ENCODE results near the gene ATXN7L3B.

The ATXN7L3B gene

GRCh38 chr12:74526535-74526934 lies 11.1 kb upstream of the ATXN7L3B start:
- Histone ChIP-seq H3K27ac (ENCODE audit: low read length) (no peak overlapping the region), H3K4me1 (ENCODE audit: control insufficient read depth, insufficient read depth, low read length) (no peaks in the 10 kb centered on the region), H3K9ac (ENCODE audit: low read length in 2 of 2) (no peak overlapping the region), H3K27me3 (ENCODE audit: control insufficient read depth in 1 of 2, insufficient read depth in 2 of 2, low read length in 2 of 2) (no peaks in the 10 kb centered on the region), H3K36me3 (ENCODE audit: control insufficient read depth in 2 of 2, insufficient read depth in 2 of 2, low read length in 2 of 2) (no peaks in the 10 kb centered on the region), H3K4me3 (ENCODE audit: low read length in 2 of 2) (no peak overlapping the region), H3K9me3 (ENCODE audit: control insufficient read depth in 2 of 2, low read length in 2 of 2) (no peaks in the 10 kb centered on the region)

DNA sequence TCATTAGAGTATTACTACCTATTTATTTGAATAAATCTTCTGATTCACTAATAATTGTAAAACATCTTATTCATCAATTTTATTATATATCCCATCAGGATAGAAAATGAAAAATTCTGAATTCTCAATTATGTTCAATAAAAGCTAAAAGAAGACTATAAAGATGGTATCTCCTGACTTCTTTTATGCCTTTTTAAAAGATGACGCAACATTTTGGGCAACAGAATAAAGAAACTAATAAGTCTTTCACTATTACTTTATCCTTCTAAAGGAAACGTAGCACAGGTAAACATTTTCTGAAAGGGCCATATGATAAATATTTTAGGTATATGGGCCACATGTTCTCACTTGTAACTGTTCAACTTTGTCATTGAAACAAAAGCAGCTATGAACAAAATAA lies 10.1 kb upstream of the ATXN7L3B start:
- Histone ChIP-seq H3K4me3 (ENCODE audit: low read length in 2 of 2) (no peak overlapping the region), H3K36me3 (ENCODE audit: control insufficient read depth in 2 of 2, insufficient read depth in 2 of 2, low read length in 2 of 2) (no peaks in the 10 kb centered on the region), H3K9me3 (ENCODE audit: control insufficient read depth in 2 of 2, low read length in 2 of 2) (no peaks in the 10 kb centered on the region), H3K27ac (ENCODE audit: low read length) (no peak overlapping the region), H3K4me1 (ENCODE audit: control insufficient read depth, insufficient read depth, low read length) (no peaks in the 10 kb centered on the region), H3K27me3 (ENCODE audit: control insufficient read depth in 1 of 2, insufficient read depth in 2 of 2, low read length in 2 of 2) (no peaks in the 10 kb centered on the region), H3K9ac (ENCODE audit: low read length in 2 of 2) (no peak overlapping the region)

DNA sequence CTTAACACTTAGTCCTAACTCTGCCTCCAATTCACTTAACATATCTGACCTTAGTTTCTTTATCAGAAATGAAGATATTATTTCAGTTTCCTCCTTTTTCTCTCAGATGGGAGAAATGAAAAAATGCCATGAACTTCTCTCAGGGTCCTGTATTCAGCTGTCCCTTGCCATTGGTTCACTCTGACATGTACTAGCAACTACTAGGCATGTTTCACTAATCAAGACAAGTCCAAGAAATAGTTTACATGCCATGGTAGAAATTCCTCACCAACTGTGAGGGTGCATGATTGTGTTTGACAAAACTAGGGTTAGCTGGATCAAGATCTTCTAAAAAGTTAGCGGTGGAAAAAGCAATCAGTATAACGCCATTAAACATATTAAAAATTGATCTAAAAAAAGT lies 7.0 kb upstream of the ATXN7L3B start:
- Histone ChIP-seq H3K4me3 (ENCODE audit: low read length in 2 of 2) (no peak overlapping the region), H3K36me3 (ENCODE audit: control insufficient read depth in 2 of 2, insufficient read depth in 2 of 2, low read length in 2 of 2) (no peaks in the 10 kb centered on the region), H3K27me3 (ENCODE audit: control insufficient read depth in 1 of 2, insufficient read depth in 2 of 2, low read length in 2 of 2) (no peaks in the 10 kb centered on the region)

DNA sequence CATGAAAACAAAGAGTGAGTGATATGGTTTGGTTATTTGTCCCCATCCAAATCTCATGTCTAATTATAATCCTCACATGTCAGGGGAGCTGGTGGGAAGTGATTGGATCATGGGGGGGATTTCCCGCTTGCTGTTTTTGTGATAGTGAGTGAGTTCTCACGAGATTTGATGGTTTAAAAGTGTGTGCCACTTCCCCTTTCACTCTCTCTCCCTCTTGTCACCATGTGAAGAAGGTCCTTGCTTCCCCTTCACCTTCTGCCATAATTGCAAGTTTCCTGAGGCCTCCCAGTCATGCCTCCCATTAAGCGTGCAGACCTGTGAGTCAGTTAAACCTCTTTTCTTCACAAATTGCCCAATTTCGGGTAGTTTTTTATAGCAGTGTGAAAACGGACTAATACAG lies 2.1 kb upstream of the ATXN7L3B start:
- Histone ChIP-seq H3K9ac (ENCODE audit: low read length in 2 of 2) (no peak overlapping the region), H3K4me3 (ENCODE audit: low read length in 2 of 2) (no peak overlapping the region), H3K4me1 (ENCODE audit: control insufficient read depth, insufficient read depth, low read length) (peaks cover 23% of the 10 kb centered on the region), H3K27ac (ENCODE audit: low read length) (no peak overlapping the region), H3K27me3 (ENCODE audit: control insufficient read depth in 1 of 2, insufficient read depth in 2 of 2, low read length in 2 of 2) (no peaks in the 10 kb centered on the region), H3K9me3 (ENCODE audit: control insufficient read depth in 2 of 2, low read length in 2 of 2) (no peaks in the 10 kb centered on the region), H3K36me3 (ENCODE audit: control insufficient read depth in 2 of 2, insufficient read depth in 2 of 2, low read length in 2 of 2) (peaks cover 0 to 2% of the 10 kb centered on the region in 2 donors)

More for the DNA sequence above, 7.0 kb upstream of the ATXN7L3B start:
- Histone ChIP-seq H3K9ac (ENCODE audit: low read length in 2 of 2) (no peak overlapping the region), H3K4me1 (ENCODE audit: control insufficient read depth, insufficient read depth, low read length) (no peaks in the 10 kb centered on the region), H3K9me3 (ENCODE audit: control insufficient read depth in 2 of 2, low read length in 2 of 2) (no peaks in the 10 kb centered on the region), H3K27ac (ENCODE audit: low read length) (no peak overlapping the region)

DNA sequence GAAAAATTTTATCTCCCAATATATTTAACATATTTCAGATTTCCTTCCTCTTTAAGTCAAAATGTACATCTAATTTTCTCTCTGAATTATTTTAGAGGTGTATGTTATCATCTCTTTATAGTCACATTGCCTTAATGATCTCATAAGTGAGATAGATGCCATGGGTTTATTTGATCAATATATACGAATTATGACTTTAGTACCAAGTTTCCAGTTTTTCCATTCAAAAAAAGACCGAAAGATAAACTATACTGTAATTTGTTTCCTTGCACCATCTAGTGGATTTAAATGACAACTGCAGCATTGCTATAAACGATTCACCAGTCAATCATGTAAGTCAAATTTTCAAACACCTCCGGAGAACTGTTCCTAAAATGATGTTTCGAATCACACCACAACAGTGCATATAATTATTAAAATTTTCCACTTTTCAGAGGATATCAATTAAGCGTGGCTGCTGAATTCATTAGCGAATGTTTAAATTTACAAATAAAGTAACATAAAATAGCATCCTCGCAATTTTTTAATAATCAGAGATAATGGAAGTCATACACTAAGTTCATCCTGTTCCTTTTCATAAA lies 419 bp upstream of the ATXN7L3B start:
- peaks cover 0 to 2% of the 10 kb centered on the region in 2 donors for H3K36me3 ChIP-seq (ENCODE audit: control insufficient read depth in 2 of 2, insufficient read depth in 2 of 2, low read length in 2 of 2)
- H3K4me1 ChIP-seq (ENCODE audit: control insufficient read depth, insufficient read depth, low read length), result peaks cover 26% of the 10 kb centered on the region
- H3K27ac ChIP-seq (ENCODE audit: low read length), result peak overlapping the region; percentile 97
- H3K27me3 ChIP-seq (ENCODE audit: control insufficient read depth in 1 of 2, insufficient read depth in 2 of 2, low read length in 2 of 2), result no peaks in the 10 kb centered on the region
- peak overlapping the region; percentile 98 to 99 for H3K9ac ChIP-seq (ENCODE audit: low read length in 2 of 2)
- no peaks in the 10 kb centered on the region for H3K9me3 ChIP-seq (ENCODE audit: control insufficient read depth in 2 of 2, low read length in 2 of 2)
- H3K4me3 ChIP-seq (ENCODE audit: low read length in 2 of 2), result peak overlapping the region; percentile 86 to 96

- Histone ChIP-seq H3K4me3 (ENCODE audit: low read length in 2 of 2) (peak overlapping the region; percentile 86 to 96), H3K27me3 (ENCODE audit: control insufficient read depth in 1 of 2, insufficient read depth in 2 of 2, low read length in 2 of 2) (no peaks in the 10 kb centered on the region), H3K36me3 (ENCODE audit: control insufficient read depth in 2 of 2, insufficient read depth in 2 of 2, low read length in 2 of 2) (peaks cover 0 to 2% of the 10 kb centered on the region in 2 donors), H3K27ac (ENCODE audit: low read length) (peak overlapping the region; percentile 97), H3K4me1 (ENCODE audit: control insufficient read depth, insufficient read depth, low read length) (peaks cover 26% of the 10 kb centered on the region), H3K9ac (ENCODE audit: low read length in 2 of 2) (peak overlapping the region; percentile 98 to 99), H3K9me3 (ENCODE audit: control insufficient read depth in 2 of 2, low read length in 2 of 2) (no peaks in the 10 kb centered on the region)
Observed at GRCh38 chr12:74538491-74539258, 1.0 kb downstream of the ATXN7L3B start.

- peaks cover 0 to 2% of the 10 kb centered on the region in 2 donors for H3K36me3 ChIP-seq (ENCODE audit: control insufficient read depth in 2 of 2, insufficient read depth in 2 of 2, low read length in 2 of 2)
- H3K4me3 ChIP-seq (ENCODE audit: low read length in 2 of 2), result peak overlapping the region; percentile 86 to 96
- H3K9me3 ChIP-seq (ENCODE audit: control insufficient read depth in 2 of 2, low read length in 2 of 2), result no peaks in the 10 kb centered on the region
- no peaks in the 10 kb centered on the region for H3K27me3 ChIP-seq (ENCODE audit: control insufficient read depth in 1 of 2, insufficient read depth in 2 of 2, low read length in 2 of 2)
- peaks cover 26% of the 10 kb centered on the region for H3K4me1 ChIP-seq (ENCODE audit: control insufficient read depth, insufficient read depth, low read length)
- peak overlapping the region; percentile 97 for H3K27ac ChIP-seq (ENCODE audit: low read length)
- peak overlapping the region; percentile 98 to 99 for H3K9ac ChIP-seq (ENCODE audit: low read length in 2 of 2)
Observed at GRCh38 chr12:74539261-74539660, 1.6 kb downstream of the ATXN7L3B start.

DNA sequence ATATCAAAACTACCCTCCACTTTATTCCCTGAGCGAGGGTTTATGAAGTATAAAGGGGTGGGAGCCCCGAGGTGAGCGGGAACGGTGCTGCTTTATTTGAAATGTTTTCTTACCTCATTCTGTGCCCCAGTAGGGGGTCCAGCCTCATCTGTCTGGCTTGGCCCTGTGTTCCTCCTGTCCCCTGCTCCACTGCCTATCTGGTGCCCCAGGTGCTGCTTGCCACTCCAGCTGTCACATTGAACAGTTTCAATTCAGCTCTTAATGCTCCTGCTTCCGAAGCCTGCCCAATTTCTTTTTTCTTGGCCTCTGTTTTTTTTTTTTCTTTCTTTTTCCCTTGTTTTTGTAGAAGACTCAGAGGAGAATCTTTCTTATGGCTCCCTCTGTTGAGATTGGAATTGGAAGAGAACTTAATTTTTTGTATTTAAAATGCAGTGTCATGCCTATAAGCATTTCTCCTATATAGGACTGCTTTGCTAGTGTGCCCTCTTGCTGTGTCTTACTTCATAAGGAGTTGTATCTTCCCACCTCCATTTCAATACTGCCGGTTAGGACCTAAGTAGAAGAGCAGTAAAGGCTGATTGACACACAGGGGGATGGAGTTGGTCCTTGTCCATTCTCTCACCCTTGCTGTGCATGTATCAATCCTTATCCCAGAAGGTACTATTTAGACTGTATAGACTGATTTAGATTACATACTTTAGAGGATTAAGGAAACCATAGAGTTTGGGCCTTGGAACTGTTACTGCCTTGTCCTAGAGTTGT lies 2.3 kb downstream of the ATXN7L3B start:
- H3K36me3 ChIP-seq (ENCODE audit: control insufficient read depth in 2 of 2, insufficient read depth in 2 of 2, low read length in 2 of 2), result peaks cover 0 to 2% of the 10 kb centered on the region in 2 donors
- H3K27me3 ChIP-seq (ENCODE audit: control insufficient read depth in 1 of 2, insufficient read depth in 2 of 2, low read length in 2 of 2), result no peaks in the 10 kb centered on the region
- H3K27ac ChIP-seq (ENCODE audit: low read length), result no peak overlapping the region
- H3K4me1 ChIP-seq (ENCODE audit: control insufficient read depth, insufficient read depth, low read length), result peaks cover 26% of the 10 kb centered on the region
- H3K9me3 ChIP-seq (ENCODE audit: control insufficient read depth in 2 of 2, low read length in 2 of 2), result no peaks in the 10 kb centered on the region
- peak overlapping the region; percentile 86 to 96 for H3K4me3 ChIP-seq (ENCODE audit: low read length in 2 of 2)
- peak overlapping the region; percentile 98 to 99 for H3K9ac ChIP-seq (ENCODE audit: low read length in 2 of 2)

GRCh38 chr12:74541074-74541473 lies 3.4 kb downstream of the ATXN7L3B start:
- H3K9me3 ChIP-seq (ENCODE audit: control insufficient read depth in 2 of 2, low read length in 2 of 2), result no peaks in the 10 kb centered on the region
- no peaks in the 10 kb centered on the region for H3K27me3 ChIP-seq (ENCODE audit: control insufficient read depth in 1 of 2, insufficient read depth in 2 of 2, low read length in 2 of 2)
- peaks cover 0 to 2% of the 10 kb centered on the region in 2 donors for H3K36me3 ChIP-seq (ENCODE audit: control insufficient read depth in 2 of 2, insufficient read depth in 2 of 2, low read length in 2 of 2)
- H3K4me3 ChIP-seq (ENCODE audit: low read length in 2 of 2), result peak overlapping the region; percentile 23 to 63
- peaks cover 26% of the 10 kb centered on the region for H3K4me1 ChIP-seq (ENCODE audit: control insufficient read depth, insufficient read depth, low read length)
- no peak overlapping the region for H3K27ac ChIP-seq (ENCODE audit: low read length)
- peak overlapping the region in 1 of 2 donors; percentile 98 for H3K9ac ChIP-seq (ENCODE audit: low read length in 2 of 2)

- Histone ChIP-seq H3K27ac (ENCODE audit: low read length) (no peak overlapping the region), H3K9ac (ENCODE audit: low read length in 2 of 2) (no peak overlapping the region), H3K4me1 (ENCODE audit: control insufficient read depth, insufficient read depth, low read length) (no peaks in the 10 kb centered on the region), H3K9me3 (ENCODE audit: control insufficient read depth in 2 of 2, low read length in 2 of 2) (no peaks in the 10 kb centered on the region), H3K27me3 (ENCODE audit: control insufficient read depth in 1 of 2, insufficient read depth in 2 of 2, low read length in 2 of 2) (no peaks in the 10 kb centered on the region), H3K4me3 (ENCODE audit: low read length in 2 of 2) (no peak overlapping the region), H3K36me3 (ENCODE audit: control insufficient read depth in 2 of 2, insufficient read depth in 2 of 2, low read length in 2 of 2) (no peaks in the 10 kb centered on the region)
Observed at GRCh38 chr12:74547249-74547648, 9.6 kb downstream of the ATXN7L3B start.
